Measurements from ENCODE around the gene LIN7B.

LIN7B gene

DNA sequence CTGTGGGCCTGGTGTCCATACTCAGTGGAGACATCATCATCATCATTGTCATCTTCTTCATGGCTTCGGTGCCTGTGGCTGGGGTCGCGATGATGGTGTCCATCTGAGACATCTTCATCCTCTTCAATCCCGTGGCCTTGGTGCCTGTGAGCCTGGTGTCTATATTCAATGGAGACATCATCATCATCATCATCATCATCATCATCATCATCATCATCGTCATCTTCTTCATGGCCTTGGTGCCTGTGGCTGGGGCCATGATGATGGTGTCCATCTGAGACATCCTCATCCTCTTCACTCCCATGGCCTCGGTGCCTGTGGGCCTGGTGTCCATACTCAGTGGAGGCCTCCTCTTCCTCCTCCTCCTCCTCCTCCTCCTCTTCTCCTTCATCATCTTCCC lies 40.1 kb downstream of the LIN7B start:
- Histone ChIP-seq H3K4me1 (peaks cover 4% of the 10 kb centered on the region), H3K27ac (no peak overlapping the region)

DNA sequence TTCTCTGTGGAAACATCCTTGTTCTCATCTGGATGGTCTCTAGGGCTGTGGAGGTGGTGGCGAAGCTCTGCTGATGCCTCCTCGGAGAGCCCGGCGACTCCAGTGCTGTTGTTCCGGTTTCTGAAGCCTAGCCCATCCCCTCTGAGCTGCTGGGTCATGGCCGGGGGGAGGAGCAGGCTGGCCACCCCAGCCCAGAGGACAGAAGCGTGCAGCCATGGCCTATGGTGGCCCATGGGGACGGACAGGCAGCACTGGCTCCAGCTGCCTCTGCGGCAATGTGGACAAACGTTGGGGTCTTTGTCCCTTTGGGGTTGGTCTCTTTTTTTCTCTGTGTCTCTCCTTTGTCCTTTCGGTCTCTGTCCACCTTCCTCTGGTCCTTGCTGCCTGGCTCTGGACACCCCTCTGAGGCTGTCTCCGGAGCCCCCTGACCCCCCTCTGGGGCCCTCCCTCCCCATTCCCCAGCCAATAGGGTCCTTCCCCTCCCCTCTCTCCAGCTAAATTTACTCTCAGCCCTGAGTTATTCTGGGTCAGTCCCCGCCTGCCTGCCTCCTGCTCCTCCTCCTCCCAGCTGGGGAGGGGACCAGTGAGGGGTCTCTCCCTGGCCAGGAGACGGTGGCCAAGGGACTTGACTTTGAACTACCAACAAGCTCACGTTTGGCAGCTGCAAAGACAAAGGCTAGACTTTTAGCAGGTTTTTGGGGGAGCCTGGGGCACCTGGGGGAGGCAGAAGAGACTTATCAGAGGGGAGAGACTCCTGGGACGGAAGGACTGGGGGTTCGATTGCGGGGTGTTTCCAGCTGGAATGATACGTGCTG lies 41.0 kb downstream of the LIN7B start, which contains the start of gene HRC:
TSS of gene HRC (minus strand) at position 392 of the 815 bp plus-strand sequence. CDS start at position 233, 159 bp downstream.
- Histone ChIP-seq H2AFZ (no peak within 1 kb of the TSS), H3K4me3 (ENCODE audit: low read depth, low read length) (no peak within 1 kb of the TSS), H3K36me3 (ENCODE audit: control insufficient read depth, insufficient read depth, low read length) (no peaks in the 10 kb centered on the region), H3K4me1 (peaks cover 4% of the 10 kb centered on the region), H3K9me3 (ENCODE audit: control insufficient read depth, low read length) (no peaks in the 10 kb centered on the region), H3K27me3 (ENCODE audit: control insufficient read depth, insufficient read depth, low read length) (no peaks in the 10 kb centered on the region), H3K27ac (peak within 1 kb of the TSS; percentile 19), H3K9ac (no peak within 1 kb of the TSS), H3K79me2 (no peaks in the 10 kb centered on the region), H3K4me2 (ENCODE audit: low read length) (no peak within 1 kb of the TSS)
- TF ChIP-seq, protein P1, sequence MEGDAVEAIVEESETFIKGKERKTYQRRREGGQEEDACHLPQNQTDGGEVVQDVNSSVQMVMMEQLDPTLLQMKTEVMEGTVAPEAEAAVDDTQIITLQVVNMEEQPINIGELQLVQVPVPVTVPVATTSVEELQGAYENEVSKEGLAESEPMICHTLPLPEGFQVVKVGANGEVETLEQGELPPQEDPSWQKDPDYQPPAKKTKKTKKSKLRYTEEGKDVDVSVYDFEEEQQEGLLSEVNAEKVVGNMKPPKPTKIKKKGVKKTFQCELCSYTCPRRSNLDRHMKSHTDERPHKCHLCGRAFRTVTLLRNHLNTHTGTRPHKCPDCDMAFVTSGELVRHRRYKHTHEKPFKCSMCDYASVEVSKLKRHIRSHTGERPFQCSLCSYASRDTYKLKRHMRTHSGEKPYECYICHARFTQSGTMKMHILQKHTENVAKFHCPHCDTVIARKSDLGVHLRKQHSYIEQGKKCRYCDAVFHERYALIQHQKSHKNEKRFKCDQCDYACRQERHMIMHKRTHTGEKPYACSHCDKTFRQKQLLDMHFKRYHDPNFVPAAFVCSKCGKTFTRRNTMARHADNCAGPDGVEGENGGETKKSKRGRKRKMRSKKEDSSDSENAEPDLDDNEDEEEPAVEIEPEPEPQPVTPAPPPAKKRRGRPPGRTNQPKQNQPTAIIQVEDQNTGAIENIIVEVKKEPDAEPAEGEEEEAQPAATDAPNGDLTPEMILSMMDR (IDR thresholded peaks at IDR 0.05) = no peak

More for the DNA sequence above, 40.1 kb downstream of the LIN7B start:
- no peak overlapping the region for H2AFZ ChIP-seq
- no peaks in the 10 kb centered on the region for H3K27me3 ChIP-seq (ENCODE audit: control insufficient read depth, insufficient read depth, low read length)
- H3K9ac ChIP-seq = no peak overlapping the region
- TF ChIP-seq, protein P1 (IDR thresholded peaks at IDR 0.05) = no peak
- H3K36me3 ChIP-seq (ENCODE audit: control insufficient read depth, insufficient read depth, low read length) = no peaks in the 10 kb centered on the region
- H3K4me3 ChIP-seq (ENCODE audit: low read depth, low read length) = no peak overlapping the region
- H3K9me3 ChIP-seq (ENCODE audit: control insufficient read depth, low read length) = no peaks in the 10 kb centered on the region
- no peaks in the 10 kb centered on the region for H3K79me2 ChIP-seq
- no peak overlapping the region for H3K4me2 ChIP-seq (ENCODE audit: low read length)

DNA sequence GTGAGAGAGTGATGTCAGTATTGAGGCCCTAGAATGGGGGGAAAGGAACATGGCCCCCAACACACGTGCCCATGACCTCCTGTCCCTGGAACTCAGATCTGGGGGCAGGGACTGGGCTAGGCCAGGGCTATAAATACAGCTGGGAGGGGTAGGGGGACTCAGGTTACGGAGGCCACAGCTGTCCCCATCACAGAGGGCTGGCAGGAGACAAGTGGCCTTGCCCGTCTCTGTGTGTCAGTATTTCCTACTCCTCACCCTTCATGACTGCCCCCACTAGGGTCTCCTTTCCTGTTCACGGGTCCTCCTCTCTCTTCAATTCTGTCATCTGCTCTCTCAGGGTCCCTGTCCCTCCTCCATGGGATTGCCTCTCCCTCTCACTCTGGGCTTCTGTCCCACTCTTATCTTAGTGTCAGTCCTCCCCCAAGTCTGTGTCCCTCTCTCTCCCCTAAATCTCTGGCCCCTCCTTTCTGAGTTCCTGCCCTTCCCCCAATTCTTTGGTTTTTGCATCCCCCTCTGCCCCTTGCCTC lies 41.7 kb downstream of the LIN7B start:
- no peaks in the 10 kb centered on the region for H3K79me2 ChIP-seq
- H3K9me3 ChIP-seq (ENCODE audit: control insufficient read depth, low read length) = no peaks in the 10 kb centered on the region
- H3K4me2 ChIP-seq (ENCODE audit: low read length) = no peak overlapping the region
- no peaks in the 10 kb centered on the region for H3K36me3 ChIP-seq (ENCODE audit: control insufficient read depth, insufficient read depth, low read length)
- H3K27me3 ChIP-seq (ENCODE audit: control insufficient read depth, insufficient read depth, low read length) = no peaks in the 10 kb centered on the region
- no peak overlapping the region for H2AFZ ChIP-seq
- peaks cover 4% of the 10 kb centered on the region for H3K4me1 ChIP-seq
- TF ChIP-seq, protein P1 (IDR thresholded peaks at IDR 0.05) = no peak
- H3K4me3 ChIP-seq (ENCODE audit: low read depth, low read length) = no peak overlapping the region
- H3K9ac ChIP-seq = no peak overlapping the region
- no peak overlapping the region for H3K27ac ChIP-seq

- Histone ChIP-seq H3K4me2 (ENCODE audit: low read length) (peak within 1 kb of the TSS; percentile 85), H3K79me2 (no peaks in the 10 kb centered on the region), H3K27ac (peak within 1 kb of the TSS; percentile 62), H3K36me3 (ENCODE audit: control insufficient read depth, insufficient read depth, low read length) (no peaks in the 10 kb centered on the region), H3K4me1 (peaks cover 4% of the 10 kb centered on the region), H3K9ac (no peak within 1 kb of the TSS), H3K4me3 (ENCODE audit: low read depth, low read length) (peak within 1 kb of the TSS; percentile 68), H3K9me3 (ENCODE audit: control insufficient read depth, low read length) (no peaks in the 10 kb centered on the region), H2AFZ (peak within 1 kb of the TSS; percentile 90), H3K27me3 (ENCODE audit: control insufficient read depth, insufficient read depth, low read length) (no peaks in the 10 kb centered on the region)
- TF ChIP-seq, protein P1 (IDR thresholded peaks at IDR 0.05) = no peak
Observed at GRCh38 chr19:49157445-49158224, 43.5 kb downstream of the LIN7B start, which contains the start of gene TRPM4. Gene TRPM4, plus strand, starts transcription at chr19:49157792. Its CDS starts 75 bp downstream, at chr19:49157867.

All from parathyroid adenoma (tissue), 2 donors.